Measurements from ENCODE around the gene MIGA1.
"Not testable (repeated sequence)": the region's sequence is repeated elsewhere in the genome, so short reads cannot be mapped to it uniquely, and the experiment has no call there.

MIGA1 gene

DNA sequence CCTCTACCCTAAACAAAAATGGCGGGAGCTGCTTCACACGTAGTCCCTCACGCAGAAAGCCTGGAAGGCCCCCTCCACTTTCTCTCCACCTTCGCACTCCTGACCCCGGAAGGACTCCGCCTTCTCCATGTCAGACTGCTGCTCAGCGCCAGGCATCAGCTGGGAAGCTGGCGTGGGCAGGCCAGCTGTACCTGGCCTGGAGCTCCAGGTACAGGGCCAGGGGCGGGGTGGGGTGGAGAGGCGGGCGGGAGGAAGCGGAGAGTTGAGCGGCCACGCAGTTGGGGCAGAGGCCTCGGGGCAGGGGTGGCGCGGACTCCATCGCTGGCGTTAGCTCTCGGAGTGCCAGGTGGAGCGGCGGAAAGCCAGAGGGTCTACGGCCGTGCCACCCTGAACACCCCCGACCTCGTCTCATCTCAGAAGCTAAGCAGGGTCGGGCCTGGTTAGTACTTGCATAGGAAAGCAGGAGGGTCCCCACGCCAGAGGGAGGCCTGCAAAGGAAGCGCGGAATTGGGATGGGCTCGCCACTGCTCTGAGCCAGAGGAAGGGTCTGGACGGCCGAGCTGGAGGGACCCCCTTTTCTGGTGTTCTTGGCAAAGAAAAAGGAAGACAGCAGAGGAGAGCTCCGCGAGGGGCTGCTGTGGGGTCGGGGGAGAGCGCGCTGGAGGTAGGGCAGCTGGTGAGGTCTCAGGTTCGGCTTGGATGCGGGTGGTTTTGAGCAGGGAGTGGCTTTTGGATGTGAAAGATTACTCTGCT is at the start of gene MIGA1:
Gene MIGA1 (plus strand): TSS at position 121 of the 753 bp plus-strand sequence. CDS start 3,604 bp downstream, outside the sequence.
- peak; percentile 90 for DNase-seq

GRCh38 chr1:77732090-77732489 is 47.4 kb upstream of the MIGA1 start:
- DNase-seq: no peak

- DNase-seq: no peak
Observed at GRCh38 chr1:77739235-77739634, 40.2 kb upstream of the MIGA1 start.

DNA sequence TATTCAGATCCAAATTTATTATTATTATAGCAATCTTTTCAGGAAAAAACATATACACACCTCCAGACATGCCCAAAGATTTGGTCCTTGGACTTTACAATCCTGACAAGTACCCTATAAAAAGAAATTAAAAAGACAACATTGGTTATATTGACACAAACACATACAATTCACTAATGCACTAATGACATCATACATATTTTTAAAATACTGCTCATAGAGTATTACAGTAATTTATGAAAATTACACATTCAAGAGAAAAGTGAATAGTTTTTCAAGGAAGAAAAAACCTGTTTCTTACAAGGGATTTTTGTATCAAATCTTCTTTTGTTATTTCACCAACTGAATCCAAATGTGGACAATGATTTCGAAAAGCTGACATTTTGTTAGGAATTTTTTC is 38.1 kb upstream of the MIGA1 start:
- DNase-seq: no peak

- no peak for DNase-seq
Observed at GRCh38 chr1:77742011-77742555, 37.4 kb upstream of the MIGA1 start.

- DNase-seq: no peak
Observed at GRCh38 chr1:77744576-77744975, 34.9 kb upstream of the MIGA1 start.

DNA sequence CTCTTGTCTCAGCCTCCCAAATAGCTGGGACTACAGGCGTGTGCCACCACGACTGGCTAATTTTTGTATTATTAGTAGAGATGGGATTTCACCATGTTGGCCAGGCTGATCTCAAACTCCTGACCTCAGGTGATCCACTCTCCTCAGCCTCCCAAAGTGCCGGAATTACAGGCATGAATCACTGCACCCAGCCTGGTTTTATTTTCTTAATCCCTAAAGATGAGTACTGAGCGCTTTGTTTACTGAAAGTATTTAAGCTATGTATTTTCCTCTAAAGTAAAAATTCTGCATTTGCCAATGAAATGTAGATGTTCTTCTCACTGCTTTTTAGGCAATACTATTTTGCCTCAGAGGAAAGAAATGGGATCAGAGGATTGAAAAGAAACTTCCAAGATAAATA is 30.0 kb upstream of the MIGA1 start:
- DNase-seq: not testable (repeated sequence)

- DNase-seq: no peak
Observed at GRCh38 chr1:77756052-77756754, 23.2 kb upstream of the MIGA1 start.

DNA sequence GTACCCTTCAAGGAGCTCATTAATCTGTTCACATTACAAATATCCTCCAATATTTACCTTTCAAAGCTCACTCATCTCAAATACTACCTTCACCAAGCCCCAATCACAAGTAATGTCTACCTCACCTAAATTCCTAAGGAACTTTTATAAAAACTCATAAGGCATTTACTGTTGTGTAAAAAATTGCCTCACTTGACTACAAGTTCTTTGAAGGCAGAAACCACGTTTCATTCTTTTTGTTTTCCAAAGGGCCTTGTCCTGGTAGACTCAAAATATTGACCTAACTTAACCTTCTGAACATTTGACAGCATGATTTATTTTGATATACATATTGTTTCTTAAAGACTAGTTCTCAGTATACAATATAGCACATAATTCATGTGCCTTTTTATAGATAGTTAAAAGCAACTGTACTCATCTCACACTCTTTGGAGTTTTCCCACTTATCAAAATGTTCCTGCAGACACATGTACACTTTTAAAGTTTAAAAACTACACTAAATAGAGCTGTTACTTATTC is 22.3 kb upstream of the MIGA1 start:
- no peak for DNase-seq

GRCh38 chr1:77757603-77758002 is 21.8 kb upstream of the MIGA1 start:
- no peak for DNase-seq

GRCh38 chr1:77759071-77760028 is 20.1 kb upstream of the MIGA1 start, which contains the start of gene USP33:
Gene USP33, minus strand, starts transcription at chr1:77759852. Its CDS starts 18,155 bp downstream, at chr1:77741697.
- DNase-seq: peak; percentile 64

DNA sequence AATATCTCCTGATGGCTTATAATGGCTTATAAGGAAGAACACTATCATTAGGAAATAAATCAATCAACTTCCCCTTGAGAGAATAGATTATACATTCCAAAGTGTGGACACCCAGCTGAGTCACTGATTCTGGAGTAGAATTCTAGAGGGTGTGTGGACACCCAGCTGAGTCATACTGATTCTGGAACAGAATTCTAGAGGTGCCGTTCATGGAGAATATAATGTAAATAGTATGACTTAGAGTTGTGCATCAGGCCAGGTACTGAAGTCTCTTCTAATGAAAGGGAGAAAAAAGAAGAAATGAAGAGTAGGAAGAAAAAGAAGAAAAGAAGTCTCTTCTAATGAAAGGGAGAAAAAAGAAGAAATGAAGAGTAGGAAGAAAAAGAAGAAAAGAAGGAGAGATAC is 17.4 kb upstream of the MIGA1 start:
- no peak for DNase-seq

DNA sequence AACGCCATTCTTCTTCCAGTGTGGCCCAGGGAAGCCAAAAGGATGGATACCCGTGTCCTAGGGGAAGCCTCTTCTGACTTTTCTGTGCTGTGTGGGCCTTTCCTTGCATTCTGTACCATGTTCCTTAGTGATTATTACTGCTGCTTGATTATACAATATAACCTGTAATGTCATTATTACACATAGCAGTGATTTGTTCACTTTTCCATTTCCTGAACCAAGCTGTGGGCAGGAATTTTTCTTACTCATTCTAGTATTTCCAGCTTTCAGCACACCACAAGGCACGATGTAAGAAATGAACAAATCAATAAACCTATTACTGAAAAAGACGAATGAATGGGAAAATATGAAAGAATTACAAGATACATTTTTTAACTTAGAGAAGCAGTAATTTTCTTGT is 11.4 kb upstream of the MIGA1 start:
- no peak for DNase-seq

DNA sequence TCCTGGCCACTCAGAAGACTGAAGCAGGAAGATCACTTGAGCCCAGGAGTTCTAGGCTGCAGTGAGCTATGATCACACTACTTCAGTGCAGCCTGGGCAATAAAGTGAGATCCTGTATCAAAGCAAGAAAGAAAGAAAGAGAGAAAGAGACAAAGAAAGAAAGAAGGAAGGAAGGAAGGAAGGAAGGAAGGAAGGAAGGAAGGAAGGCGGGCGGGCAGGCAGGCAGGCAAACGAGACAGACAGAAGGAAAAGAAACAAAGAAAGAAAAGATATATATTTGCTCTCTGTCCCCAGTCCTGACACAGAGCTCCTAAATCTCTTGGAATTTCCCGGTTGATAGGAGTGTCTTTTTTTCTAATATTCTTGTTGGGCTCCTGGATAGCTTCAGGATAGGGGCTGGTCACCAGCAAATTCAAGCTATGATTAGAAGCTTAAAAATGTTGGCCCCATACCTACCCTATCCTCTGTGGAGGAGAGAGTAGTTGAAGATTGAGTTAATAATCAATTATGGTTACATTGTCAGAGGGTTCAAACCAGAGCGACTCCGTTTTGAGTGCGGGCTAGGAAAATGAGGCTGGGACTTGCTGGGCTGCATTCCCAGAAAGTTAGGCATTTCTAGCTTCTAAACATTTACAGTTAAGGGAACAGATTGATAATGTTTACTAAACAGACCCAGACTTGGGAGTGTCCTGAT is 3.3 kb upstream of the MIGA1 start:
- DNase-seq: no peak

GRCh38 chr1:77781683-77782082 is 2.2 kb downstream of the MIGA1 start:
- no peak for DNase-seq

GRCh38 chr1:77783141-77783540 is 3.7 kb downstream of the MIGA1 start:
- DNase-seq: no peak

GRCh38 chr1:77786093-77786741 is 6.8 kb downstream of the MIGA1 start:
- not testable (repeated sequence) for DNase-seq

DNA sequence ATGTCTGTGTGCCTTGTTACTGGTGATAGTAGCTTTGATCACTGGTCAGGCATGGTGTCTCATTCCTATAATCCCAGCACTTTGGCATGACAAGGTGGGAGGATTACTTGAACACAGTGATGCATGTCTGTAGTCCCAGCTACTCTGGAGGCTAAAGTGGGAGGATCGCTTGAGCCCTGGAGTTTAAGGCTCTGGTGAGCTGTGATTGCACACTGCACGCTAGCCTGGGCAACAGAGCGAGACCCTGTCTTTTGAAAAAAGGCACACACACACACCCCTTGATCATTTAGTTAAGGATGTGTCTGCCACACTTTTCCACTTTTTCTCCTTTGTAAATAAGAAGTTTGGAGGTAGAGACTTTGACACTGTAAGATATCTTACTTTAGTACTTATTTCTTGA is 15.1 kb downstream of the MIGA1 start:
- DNase-seq: no peak

DNA sequence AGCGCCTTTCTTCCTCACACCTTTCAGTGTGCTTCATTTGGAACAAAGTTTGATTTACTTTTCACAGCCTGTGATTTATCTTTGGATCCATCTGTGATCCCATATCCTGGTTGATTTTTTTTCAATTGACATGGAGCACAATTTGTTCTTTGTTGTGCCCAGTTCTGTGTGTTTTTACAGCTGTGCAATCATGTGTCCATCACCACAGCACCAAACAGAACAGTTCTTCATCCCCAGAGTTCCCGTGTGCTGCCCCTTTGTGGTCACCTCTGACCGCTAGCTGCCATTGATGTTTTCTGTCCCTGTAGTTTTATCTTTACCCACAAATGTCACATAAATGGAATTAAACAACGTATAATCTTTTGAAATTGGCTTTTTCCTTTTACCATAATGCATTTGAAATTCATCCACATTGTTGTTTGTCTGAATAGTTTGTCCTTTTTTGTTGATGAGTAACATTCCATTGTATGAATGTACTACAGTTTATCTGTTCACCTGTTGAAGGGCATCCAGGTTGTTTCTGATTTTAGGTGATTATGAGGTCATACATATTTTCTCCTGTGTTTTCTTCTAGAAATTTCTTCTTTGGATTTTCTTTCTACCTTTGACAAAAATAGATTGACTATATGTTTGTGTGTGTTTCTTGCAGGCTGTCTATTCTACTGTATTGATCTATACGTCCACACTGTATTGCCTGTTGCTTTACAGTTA is 17.4 kb downstream of the MIGA1 start:
- DNase-seq: no peak

GRCh38 chr1:77797991-77798390 is 18.5 kb downstream of the MIGA1 start:
- no peak for DNase-seq

GRCh38 chr1:77802026-77802425 is 22.6 kb downstream of the MIGA1 start:
- no peak for DNase-seq

Data from NCI-H526 treated with DMSO at 0.1 percent for 48 hours (cell line).